Stimulated activated naive CD8-positive, alpha-beta T cell treated with anti-CD3 and anti-CD28 coated beads, Interleukin-15, Interleukin-2, amounts not matched to agents 100 ng/mL and 50 ng/mL, for 24 hours (primary cell): ENCODE data around the gene GRIN2A.
A peak's percentile ranks its signal among the peaks of the same experiment; 100 is the strongest.

Experiments used
- H3K27ac Mint-ChIP-seq: one replicate; pipeline ENCODE4 v1.8.0; 2021; ENCODE audit warnings: mild to moderate bottlenecking, mixed read lengths
- H3K27me3 Mint-ChIP-seq: one replicate; pipeline ENCODE4 v1.8.0; 2021; ENCODE audit warnings: mixed read lengths
- H3K36me3 Mint-ChIP-seq: one replicate; pipeline ENCODE4 v1.8.0; 2021; ENCODE audit warnings: low read depth, mixed read lengths
- H3K4me1 Mint-ChIP-seq: one replicate; pipeline ENCODE4 v1.8.0; 2021; ENCODE audit warnings: low read depth, mixed read lengths
- H3K4me3 Mint-ChIP-seq: one replicate; pipeline ENCODE4 v1.8.0; 2021; ENCODE audit warnings: mild to moderate bottlenecking, mixed read lengths
- H3K9me3 Mint-ChIP-seq: one replicate; pipeline ENCODE4 v1.8.0; 2021; ENCODE audit warnings: mixed read lengths

The GRIN2A gene

GRCh38 chr16:10182222-10183053, at the start of gene GRIN2A:
Gene GRIN2A, minus strand, starts transcription at chr16:10182428. Its CDS starts 2,017 bp downstream, at chr16:10180411.
- Mint-ChIP-seq H3K27me3 (peaks cover 67% of the 10 kb centered on the region), H3K27ac (no peak within 1 kb of the TSS), H3K36me3 (no peaks in the 10 kb centered on the region), H3K9me3 (no peaks in the 10 kb centered on the region), H3K4me3 (peak within 1 kb of the TSS; percentile 39), H3K4me1 (peaks cover 9% of the 10 kb centered on the region)

- Mint-ChIP-seq H3K27me3 (peaks cover 11% of the 10 kb centered on the region), H3K9me3 (no peaks in the 10 kb centered on the region), H3K27ac (no peak overlapping the region), H3K36me3 (no peaks in the 10 kb centered on the region), H3K4me3 (no peak overlapping the region), H3K4me1 (peaks cover 8% of the 10 kb centered on the region)
These were observed 49.3 kb upstream of the GRIN2A start for GRCh38 chr16:10231563-10231962.

GRCh38 chr16:10228779-10229178, 46.6 kb upstream of the GRIN2A start:
- Mint-ChIP-seq H3K27me3 (peaks cover 10% of the 10 kb centered on the region), H3K36me3 (no peaks in the 10 kb centered on the region), H3K4me3 (no peak overlapping the region), H3K4me1 (peaks cover 17% of the 10 kb centered on the region), H3K9me3 (no peaks in the 10 kb centered on the region), H3K27ac (no peak overlapping the region)

GRCh38 chr16:10226987-10227306, 44.7 kb upstream of the GRIN2A start:
- H3K27me3 Mint-ChIP-seq: peaks cover 4% of the 10 kb centered on the region
- no peak overlapping the region for H3K27ac Mint-ChIP-seq
- H3K4me3 Mint-ChIP-seq: no peak overlapping the region
- peaks cover 17% of the 10 kb centered on the region for H3K4me1 Mint-ChIP-seq
- H3K36me3 Mint-ChIP-seq: no peaks in the 10 kb centered on the region
- no peaks in the 10 kb centered on the region for H3K9me3 Mint-ChIP-seq

GRCh38 chr16:10226141-10226986, 44.1 kb upstream of the GRIN2A start:
- Mint-ChIP-seq H3K4me3 (no peak overlapping the region), H3K4me1 (peaks cover 17% of the 10 kb centered on the region), H3K27me3 (peaks cover 4% of the 10 kb centered on the region), H3K27ac (no peak overlapping the region), H3K9me3 (no peaks in the 10 kb centered on the region), H3K36me3 (no peaks in the 10 kb centered on the region)

GRCh38 chr16:10225653-10226052, 43.4 kb upstream of the GRIN2A start:
- H3K36me3 Mint-ChIP-seq: no peaks in the 10 kb centered on the region
- peaks cover 17% of the 10 kb centered on the region for H3K4me1 Mint-ChIP-seq
- no peak overlapping the region for H3K4me3 Mint-ChIP-seq
- no peak overlapping the region for H3K27ac Mint-ChIP-seq
- H3K9me3 Mint-ChIP-seq: no peaks in the 10 kb centered on the region
- peaks cover 4% of the 10 kb centered on the region for H3K27me3 Mint-ChIP-seq

GRCh38 chr16:10224850-10225249, 42.6 kb upstream of the GRIN2A start:
- Mint-ChIP-seq H3K27me3 (peaks cover 4% of the 10 kb centered on the region), H3K27ac (no peak overlapping the region), H3K9me3 (no peaks in the 10 kb centered on the region), H3K4me1 (peaks cover 17% of the 10 kb centered on the region), H3K36me3 (no peaks in the 10 kb centered on the region), H3K4me3 (no peak overlapping the region)

GRCh38 chr16:10220942-10221341, 38.7 kb upstream of the GRIN2A start:
- Mint-ChIP-seq H3K9me3 (no peaks in the 10 kb centered on the region), H3K4me3 (no peak overlapping the region), H3K27me3 (peaks cover 1% of the 10 kb centered on the region), H3K36me3 (no peaks in the 10 kb centered on the region), H3K4me1 (peaks cover 3% of the 10 kb centered on the region), H3K27ac (no peak overlapping the region)

GRCh38 chr16:10219742-10220141, 37.5 kb upstream of the GRIN2A start:
- no peak overlapping the region for H3K4me3 Mint-ChIP-seq
- no peaks in the 10 kb centered on the region for H3K27me3 Mint-ChIP-seq
- H3K27ac Mint-ChIP-seq: no peak overlapping the region
- no peaks in the 10 kb centered on the region for H3K9me3 Mint-ChIP-seq
- H3K4me1 Mint-ChIP-seq: no peaks in the 10 kb centered on the region
- H3K36me3 Mint-ChIP-seq: no peaks in the 10 kb centered on the region

GRCh38 chr16:10218490-10219206, 36.4 kb upstream of the GRIN2A start:
- Mint-ChIP-seq H3K27ac (no peak overlapping the region), H3K9me3 (no peaks in the 10 kb centered on the region), H3K4me3 (no peak overlapping the region), H3K4me1 (no peaks in the 10 kb centered on the region), H3K36me3 (no peaks in the 10 kb centered on the region), H3K27me3 (no peaks in the 10 kb centered on the region)

GRCh38 chr16:10213748-10214147, 31.5 kb upstream of the GRIN2A start:
- Mint-ChIP-seq H3K4me3 (no peak overlapping the region), H3K9me3 (no peaks in the 10 kb centered on the region), H3K27me3 (no peaks in the 10 kb centered on the region)

GRCh38 chr16:10210944-10211343, 28.7 kb upstream of the GRIN2A start:
- H3K9me3 Mint-ChIP-seq: no peaks in the 10 kb centered on the region
- no peaks in the 10 kb centered on the region for H3K36me3 Mint-ChIP-seq

More at GRCh38 chr16:10213748-10214147, 31.5 kb upstream of the GRIN2A start:
- H3K36me3 Mint-ChIP-seq: no peaks in the 10 kb centered on the region
- no peaks in the 10 kb centered on the region for H3K4me1 Mint-ChIP-seq
- no peak overlapping the region for H3K27ac Mint-ChIP-seq

GRCh38 chr16:10206865-10207264, 24.6 kb upstream of the GRIN2A start:
- no peaks in the 10 kb centered on the region for H3K9me3 Mint-ChIP-seq
- no peak overlapping the region for H3K27ac Mint-ChIP-seq
- H3K27me3 Mint-ChIP-seq: peaks cover 14% of the 10 kb centered on the region
- no peaks in the 10 kb centered on the region for H3K36me3 Mint-ChIP-seq
- no peak overlapping the region for H3K4me3 Mint-ChIP-seq
- no peaks in the 10 kb centered on the region for H3K4me1 Mint-ChIP-seq

More at GRCh38 chr16:10210944-10211343, 28.7 kb upstream of the GRIN2A start:
- H3K27me3 Mint-ChIP-seq: peaks cover 8% of the 10 kb centered on the region
- H3K4me3 Mint-ChIP-seq: no peak overlapping the region
- no peaks in the 10 kb centered on the region for H3K4me1 Mint-ChIP-seq
- H3K27ac Mint-ChIP-seq: no peak overlapping the region

GRCh38 chr16:10206215-10206614, 24.0 kb upstream of the GRIN2A start:
- H3K36me3 Mint-ChIP-seq: no peaks in the 10 kb centered on the region
- no peaks in the 10 kb centered on the region for H3K9me3 Mint-ChIP-seq
- peaks cover 14% of the 10 kb centered on the region for H3K27me3 Mint-ChIP-seq
- H3K4me1 Mint-ChIP-seq: no peaks in the 10 kb centered on the region
- H3K4me3 Mint-ChIP-seq: no peak overlapping the region
- H3K27ac Mint-ChIP-seq: no peak overlapping the region

- H3K4me3 Mint-ChIP-seq: no peak overlapping the region
- H3K27ac Mint-ChIP-seq: no peak overlapping the region
- H3K9me3 Mint-ChIP-seq: no peaks in the 10 kb centered on the region
- no peaks in the 10 kb centered on the region for H3K36me3 Mint-ChIP-seq
- peaks cover 14% of the 10 kb centered on the region for H3K27me3 Mint-ChIP-seq
- H3K4me1 Mint-ChIP-seq: no peaks in the 10 kb centered on the region
These were observed 23.5 kb upstream of the GRIN2A start for GRCh38 chr16:10205688-10206087.
